Lower lobe of right lung (tissue), 2 donors: Measurements from ENCODE around the gene FKBP9. TPM values are rescaled to one million over a fixed set of nuclear protein-coding genes. Genes with fewer than 3 reads are reported as not detected.
A peak's percentile ranks its signal among the peaks of the same experiment; 100 is the strongest.
"Not testable (repeated sequence)": the region's sequence is repeated elsewhere in the genome, so short reads cannot be mapped to it uniquely, and the experiment has no call there.

Experiments
- ATAC-seq, 2 donors: fragments of 200-7000 bp; cut with Tn5 transposase; one replicate each; pipeline ENCODE4 v1.9.1; 2020 to 2022; ENCODE audit warnings: mild to moderate bottlenecking in 2 of 2, moderate library complexity in 2 of 2
- DNase-seq: peaks from one replicate; pipeline ENCODE4 v3.0.0-alpha.2; 2020
- H3K27ac ChIP-seq: fragments of 200-600 bp; one replicate; pipeline ENCODE4 v1.8.0; 2022
- H3K27me3 ChIP-seq: fragments of 200-600 bp; one replicate; pipeline ENCODE4 v1.8.0; 2022; ENCODE audit warnings: low read depth
- H3K36me3 ChIP-seq: fragments of 200-600 bp; one replicate; pipeline ENCODE4 v1.8.0; 2022; ENCODE audit warnings: mild to moderate bottlenecking
- H3K4me1 ChIP-seq: fragments of 200-600 bp; one replicate; pipeline ENCODE4 v1.8.0; 2022
- H3K4me3 ChIP-seq: fragments of 200-600 bp; one replicate; pipeline ENCODE4 v1.8.0; 2022; ENCODE audit warnings: mild to moderate bottlenecking
- H3K9me3 ChIP-seq: fragments of 200-600 bp; one replicate; pipeline ENCODE4 v1.8.0; 2022
- intact Hi-C: fragments of 100-400 bp; cut with DNase I; formaldehyde crosslinking; loops from one replicate; pipeline ENCODE4 v1.11.0; 2022
- long read RNA-seq: library from polyadenylated mRNA; unstranded; transcript quantifications from one replicate; pipeline ENCODE4 v2.0.0, GENCODE V29; 2021
- total RNA-seq: library from RNA; stranded (reverse); fragmentation: NEBNext Ultra II Directional; extraction: Animal tissue kit (Norgen Biotek cat#: 25700); gene quantifications from one replicate; pipeline ENCODE4 v1.2.1, GENCODE V29; 2021
- TF ChIP-seq, protein P1 (sequence below): fragments of 200-600 bp; IDR thresholded peaks from one replicate; pipeline ENCODE4 v1.8.0; 2022; ENCODE audit warnings: antibody characterized with exemption, mild to moderate bottlenecking
- donor health status: DM: no; HTN: yes; CAD: no; lungs with severe emphysema.

Gene FKBP9, protein sequence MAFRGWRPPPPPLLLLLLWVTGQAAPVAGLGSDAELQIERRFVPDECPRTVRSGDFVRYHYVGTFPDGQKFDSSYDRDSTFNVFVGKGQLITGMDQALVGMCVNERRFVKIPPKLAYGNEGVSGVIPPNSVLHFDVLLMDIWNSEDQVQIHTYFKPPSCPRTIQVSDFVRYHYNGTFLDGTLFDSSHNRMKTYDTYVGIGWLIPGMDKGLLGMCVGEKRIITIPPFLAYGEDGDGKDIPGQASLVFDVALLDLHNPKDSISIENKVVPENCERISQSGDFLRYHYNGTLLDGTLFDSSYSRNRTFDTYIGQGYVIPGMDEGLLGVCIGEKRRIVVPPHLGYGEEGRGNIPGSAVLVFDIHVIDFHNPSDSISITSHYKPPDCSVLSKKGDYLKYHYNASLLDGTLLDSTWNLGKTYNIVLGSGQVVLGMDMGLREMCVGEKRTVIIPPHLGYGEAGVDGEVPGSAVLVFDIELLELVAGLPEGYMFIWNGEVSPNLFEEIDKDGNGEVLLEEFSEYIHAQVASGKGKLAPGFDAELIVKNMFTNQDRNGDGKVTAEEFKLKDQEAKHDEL
- total RNA-seq, result 104 TPM
- long read RNA-seq, transcript FKBP9-201 (10 exons, 3,462 nt), result major isoform, 199 of 238 reads
- long read RNA-seq, partial matches to known transcripts, result 13 of 238 reads
- long read RNA-seq, other reads (novel, unspliced or antisense), result 25 of 238 reads

DNA sequence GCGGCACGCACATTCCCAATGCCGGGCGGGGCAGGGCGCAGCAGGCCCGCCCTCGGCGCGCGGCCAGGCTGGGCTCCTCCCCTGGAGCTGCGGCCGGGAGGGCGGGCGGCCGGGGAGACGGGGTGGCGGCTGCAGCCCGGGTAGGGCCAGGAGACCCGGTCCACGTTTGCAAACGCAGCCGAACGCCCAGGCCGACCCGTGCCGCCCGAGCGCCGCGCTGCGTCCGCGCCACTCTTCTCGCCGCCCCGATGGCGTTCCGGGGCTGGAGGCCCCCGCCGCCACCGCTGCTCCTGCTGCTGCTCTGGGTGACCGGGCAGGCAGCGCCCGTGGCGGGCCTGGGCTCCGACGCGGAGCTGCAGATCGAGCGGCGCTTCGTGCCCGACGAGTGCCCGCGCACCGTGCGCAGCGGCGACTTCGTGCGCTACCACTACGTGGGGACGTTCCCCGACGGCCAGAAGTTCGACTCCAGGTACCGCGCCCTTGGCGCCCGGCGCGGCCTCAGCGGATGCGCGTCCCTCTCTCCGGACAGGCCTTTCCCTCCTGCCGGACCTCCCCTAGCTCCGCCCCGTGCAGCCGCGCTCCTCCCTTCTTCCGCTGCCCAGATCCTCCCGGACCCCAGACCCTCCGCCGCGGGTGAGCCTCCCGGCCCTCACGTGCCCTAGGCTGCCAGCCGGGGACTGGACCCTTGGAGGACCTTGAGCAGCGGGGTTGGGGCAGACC is at the start of gene FKBP9:
Gene FKBP9 (plus strand): TSS at position 115 of the 720 bp plus-strand sequence. CDS start 134 bp downstream, at position 249.
- intact Hi-C loops, result no loop called here
- Histone ChIP-seq H3K4me3 (peak within 1 kb of the TSS; percentile 96), H3K4me1 (peaks cover 16% of the 10 kb centered on the region), H3K27ac (peak within 1 kb of the TSS; percentile 98), H3K27me3 (no peaks in the 10 kb centered on the region), H3K9me3 (no peaks in the 10 kb centered on the region), H3K36me3 (no peaks in the 10 kb centered on the region)
- ATAC-seq (peak; percentile 98), DNase-seq (peak; percentile 90)
- TF ChIP-seq, protein P1, sequence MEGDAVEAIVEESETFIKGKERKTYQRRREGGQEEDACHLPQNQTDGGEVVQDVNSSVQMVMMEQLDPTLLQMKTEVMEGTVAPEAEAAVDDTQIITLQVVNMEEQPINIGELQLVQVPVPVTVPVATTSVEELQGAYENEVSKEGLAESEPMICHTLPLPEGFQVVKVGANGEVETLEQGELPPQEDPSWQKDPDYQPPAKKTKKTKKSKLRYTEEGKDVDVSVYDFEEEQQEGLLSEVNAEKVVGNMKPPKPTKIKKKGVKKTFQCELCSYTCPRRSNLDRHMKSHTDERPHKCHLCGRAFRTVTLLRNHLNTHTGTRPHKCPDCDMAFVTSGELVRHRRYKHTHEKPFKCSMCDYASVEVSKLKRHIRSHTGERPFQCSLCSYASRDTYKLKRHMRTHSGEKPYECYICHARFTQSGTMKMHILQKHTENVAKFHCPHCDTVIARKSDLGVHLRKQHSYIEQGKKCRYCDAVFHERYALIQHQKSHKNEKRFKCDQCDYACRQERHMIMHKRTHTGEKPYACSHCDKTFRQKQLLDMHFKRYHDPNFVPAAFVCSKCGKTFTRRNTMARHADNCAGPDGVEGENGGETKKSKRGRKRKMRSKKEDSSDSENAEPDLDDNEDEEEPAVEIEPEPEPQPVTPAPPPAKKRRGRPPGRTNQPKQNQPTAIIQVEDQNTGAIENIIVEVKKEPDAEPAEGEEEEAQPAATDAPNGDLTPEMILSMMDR, result no peak

DNA sequence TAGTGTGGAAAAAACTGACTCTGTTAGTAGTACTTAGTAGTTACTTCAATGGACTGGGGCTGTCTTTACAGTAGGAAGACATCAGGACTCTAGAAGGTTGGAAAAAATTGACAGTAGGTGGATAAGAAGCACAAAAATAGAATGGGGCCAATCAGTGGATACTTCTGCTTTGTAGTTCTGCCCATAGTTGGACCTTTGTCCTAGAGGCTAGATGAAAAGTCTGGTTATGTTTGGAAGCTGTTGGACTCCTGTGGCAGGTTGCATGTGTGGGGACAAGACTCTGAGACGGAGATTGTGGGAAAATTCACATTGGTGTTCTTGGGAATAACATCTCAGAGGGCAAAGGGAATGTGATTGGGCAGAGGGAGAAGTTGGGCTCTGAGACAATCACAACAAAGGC is 47.0 kb upstream of the FKBP9 start:
- H3K9me3 ChIP-seq, result no peaks in the 10 kb centered on the region
- DNase-seq (no peak), ATAC-seq (no peak)
- no peak overlapping the region for H3K4me3 ChIP-seq
- H3K27ac ChIP-seq, result no peak overlapping the region
- intact Hi-C loops, result no loop called here
- TF ChIP-seq, protein P1, result no peak
- H3K36me3 ChIP-seq, result peaks cover 3% of the 10 kb centered on the region
- peaks cover 4% of the 10 kb centered on the region for H3K4me1 ChIP-seq
- H3K27me3 ChIP-seq, result no peaks in the 10 kb centered on the region

DNA sequence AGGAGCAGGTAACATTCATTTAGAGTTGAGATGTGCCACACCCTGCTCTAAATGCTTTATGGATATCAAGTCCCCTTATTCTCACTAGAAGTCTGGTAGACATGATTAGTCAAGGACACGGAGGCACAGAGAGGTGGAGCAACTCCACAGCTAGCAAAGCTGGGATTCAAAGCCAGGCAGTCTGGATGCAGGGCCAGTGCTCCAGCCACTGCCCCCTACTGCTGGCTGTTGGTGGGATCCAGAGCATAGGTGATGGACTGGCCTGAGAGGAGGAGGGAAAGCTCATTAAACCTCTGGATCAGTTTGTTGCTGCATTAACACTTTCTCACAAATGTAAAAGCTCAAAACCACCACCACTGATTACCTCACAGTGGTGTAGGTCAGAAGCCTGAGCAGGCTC is 43.1 kb upstream of the FKBP9 start:
- TF ChIP-seq, protein P1, result no peak

DNA sequence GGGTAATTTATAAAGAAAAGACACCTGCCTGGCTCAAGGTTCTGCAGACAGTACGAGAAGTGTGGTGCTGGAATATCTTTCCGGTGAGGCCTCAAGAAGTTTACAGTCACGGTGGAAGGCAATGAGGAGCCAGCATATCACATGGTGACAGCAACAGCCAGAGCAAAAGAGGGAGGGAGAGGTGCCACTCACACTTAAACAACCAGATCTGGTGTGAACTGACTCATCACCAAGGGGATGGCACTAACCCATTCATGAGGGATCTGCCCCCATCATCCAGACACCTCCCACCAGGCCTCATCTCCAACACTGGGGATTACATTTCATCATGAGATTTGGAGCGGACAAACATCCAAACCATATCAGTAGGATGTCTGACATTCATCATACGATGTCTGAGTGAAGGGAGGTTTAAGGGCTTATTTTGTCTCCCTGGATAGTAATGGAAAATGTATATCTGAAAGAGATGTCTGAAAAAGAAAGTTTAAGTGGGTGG is 42.2 kb upstream of the FKBP9 start:
- no peak overlapping the region for H3K4me3 ChIP-seq
- H3K27me3 ChIP-seq, result no peaks in the 10 kb centered on the region
- TF ChIP-seq, protein P1, result no peak
- no peaks in the 10 kb centered on the region for H3K4me1 ChIP-seq
- no peak for ATAC-seq
- DNase-seq, result no peak
- H3K36me3 ChIP-seq, result peaks cover 51% of the 10 kb centered on the region
- intact Hi-C loops, result no loop called here
- no peak overlapping the region for H3K27ac ChIP-seq
- no peaks in the 10 kb centered on the region for H3K9me3 ChIP-seq

More for the DNA sequence above, 43.1 kb upstream of the FKBP9 start:
- Histone ChIP-seq H3K36me3 (peaks cover 42% of the 10 kb centered on the region), H3K27me3 (no peaks in the 10 kb centered on the region), H3K27ac (no peak overlapping the region), H3K4me3 (no peak overlapping the region), H3K4me1 (no peaks in the 10 kb centered on the region), H3K9me3 (no peaks in the 10 kb centered on the region)
- intact Hi-C loops, result no loop called here
- ATAC-seq (peak; percentile 41 to 42), DNase-seq (no peak)

DNA sequence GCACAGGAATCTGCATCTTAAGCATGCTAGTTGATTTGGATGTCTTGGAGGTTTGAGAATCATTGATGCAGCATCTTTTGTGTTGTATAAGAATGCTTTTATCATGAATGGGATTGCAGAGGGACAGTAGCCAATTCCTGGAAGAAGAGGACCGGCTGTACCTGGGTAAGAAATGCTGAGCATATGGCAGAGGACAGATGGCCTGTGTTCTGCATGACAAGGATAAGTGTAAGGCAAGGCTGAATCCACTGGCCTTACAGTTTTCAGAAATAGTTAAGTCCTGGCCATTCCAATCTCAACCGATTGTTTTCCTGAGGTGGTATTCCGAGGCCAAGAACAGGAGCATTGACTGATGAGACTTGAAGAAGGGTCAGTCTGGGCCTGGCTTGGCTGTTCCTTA is 41.2 kb upstream of the FKBP9 start:
- H3K27ac ChIP-seq, result no peak overlapping the region
- H3K36me3 ChIP-seq, result peaks cover 60% of the 10 kb centered on the region
- no peaks in the 10 kb centered on the region for H3K27me3 ChIP-seq
- intact Hi-C loops, result no loop called here
- H3K9me3 ChIP-seq, result no peaks in the 10 kb centered on the region
- TF ChIP-seq, protein P1, result no peak
- DNase-seq (no peak), ATAC-seq (no peak)
- no peaks in the 10 kb centered on the region for H3K4me1 ChIP-seq
- H3K4me3 ChIP-seq, result no peak overlapping the region

DNA sequence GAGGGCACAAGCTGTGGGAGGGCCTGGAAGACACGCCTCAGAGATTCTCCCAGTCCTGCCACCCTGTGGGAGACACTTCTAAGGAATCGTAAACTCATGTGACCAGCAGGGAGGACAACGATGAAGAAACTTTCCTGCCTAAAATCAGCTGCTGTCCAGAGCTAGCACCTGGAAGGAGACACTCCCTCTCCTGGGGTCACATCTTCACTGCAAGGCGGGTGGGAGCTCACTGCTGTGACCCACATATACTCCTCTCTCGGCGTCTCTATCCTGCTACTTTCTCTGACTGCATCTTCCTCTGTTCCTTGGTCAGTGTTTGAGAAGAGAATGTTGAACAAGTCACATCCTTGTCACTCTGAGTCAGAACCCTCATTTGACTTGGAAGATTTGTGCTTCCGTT is 40.2 kb upstream of the FKBP9 start:
- H3K9me3 ChIP-seq, intact Hi-C loops, H3K27me3 ChIP-seq, H3K4me3 ChIP-seq, DNase-seq, ATAC-seq, H3K4me1 ChIP-seq, H3K27ac ChIP-seq: not testable (repeated sequence)
- H3K36me3 ChIP-seq, result peaks cover 70% of the 10 kb centered on the region
